ENCODE measurements around the gene PRKCA. TPM values are rescaled to one million over a fixed set of nuclear protein-coding genes. Genes with fewer than 3 reads are reported as not detected.

Gene PRKCA
- total RNA-seq, 1 experiment from 2014 or later, result 29.6 TPM

DNA sequence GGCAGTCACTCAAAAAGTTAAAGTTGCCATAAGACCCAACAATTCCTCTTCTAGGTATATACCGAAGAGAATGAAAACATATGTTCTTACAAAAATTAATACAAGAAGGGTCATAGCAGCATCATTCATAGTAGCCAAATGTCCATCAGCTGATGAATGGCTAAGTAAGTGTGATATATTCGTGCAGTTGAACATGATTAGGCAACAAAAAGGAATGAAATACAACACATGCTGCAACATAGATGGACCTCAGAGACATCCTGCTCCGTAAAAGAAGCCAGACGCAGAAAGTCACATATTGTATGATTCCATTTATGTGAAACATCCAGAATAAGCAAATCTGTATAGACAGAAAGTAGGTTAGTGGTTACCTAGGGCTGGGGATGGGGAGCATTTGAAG is 303.1 kb downstream of the PRKCA start:
- peaks cover 13% of the 10 kb centered on the region for H3K4me1 Mint-ChIP-seq (ENCODE audit: low read depth, unreplicated experiment)
- H3K27me3 Mint-ChIP-seq (ENCODE audit: insufficient read depth, unreplicated experiment), result no peaks in the 10 kb centered on the region
- Histone ChIP-seq H3K4me1 (peaks cover 19% of the 10 kb centered on the region), H3K27me3 (replicated peaks; ENCODE audit: control insufficient read depth, insufficient read depth, low read length) (no peaks in the 10 kb centered on the region), H3K36me3 (ENCODE audit: control insufficient read depth, insufficient read depth, low read length) (no peaks in the 10 kb centered on the region), H3K9me3 (0 out of 2 replicates have a peak, but pooled peaks cover 6% of the 10 kb centered on the region), H3K4me3 (ENCODE audit: low read depth, low read length) (no peak overlapping the region)
- no peak for DNase-seq
- intact Hi-C loops (cut with micrococcal nuclease; ENCODE audit: unreplicated experiment), result no loop called here
- ChIA-PET CTCF (interaction anchor here (0.7 kb wide), 1 partner anchor 25 kb away, joined by 3 read pairs; no protein-coding TSS in a partner anchor), POLR2A (no interaction called here)
- BruUV-seq (replicated peaks), result no TSS peak
- no peak overlapping the region for H3K4me3 Mint-ChIP-seq (ENCODE audit: unreplicated experiment)
- H3K36me3 Mint-ChIP-seq (ENCODE audit: insufficient read depth, unreplicated experiment), result peaks cover 6% of the 10 kb centered on the region
- H3K27ac Mint-ChIP-seq (ENCODE audit: unreplicated experiment), result no peak overlapping the region
- TF ChIP-seq, protein P1, sequence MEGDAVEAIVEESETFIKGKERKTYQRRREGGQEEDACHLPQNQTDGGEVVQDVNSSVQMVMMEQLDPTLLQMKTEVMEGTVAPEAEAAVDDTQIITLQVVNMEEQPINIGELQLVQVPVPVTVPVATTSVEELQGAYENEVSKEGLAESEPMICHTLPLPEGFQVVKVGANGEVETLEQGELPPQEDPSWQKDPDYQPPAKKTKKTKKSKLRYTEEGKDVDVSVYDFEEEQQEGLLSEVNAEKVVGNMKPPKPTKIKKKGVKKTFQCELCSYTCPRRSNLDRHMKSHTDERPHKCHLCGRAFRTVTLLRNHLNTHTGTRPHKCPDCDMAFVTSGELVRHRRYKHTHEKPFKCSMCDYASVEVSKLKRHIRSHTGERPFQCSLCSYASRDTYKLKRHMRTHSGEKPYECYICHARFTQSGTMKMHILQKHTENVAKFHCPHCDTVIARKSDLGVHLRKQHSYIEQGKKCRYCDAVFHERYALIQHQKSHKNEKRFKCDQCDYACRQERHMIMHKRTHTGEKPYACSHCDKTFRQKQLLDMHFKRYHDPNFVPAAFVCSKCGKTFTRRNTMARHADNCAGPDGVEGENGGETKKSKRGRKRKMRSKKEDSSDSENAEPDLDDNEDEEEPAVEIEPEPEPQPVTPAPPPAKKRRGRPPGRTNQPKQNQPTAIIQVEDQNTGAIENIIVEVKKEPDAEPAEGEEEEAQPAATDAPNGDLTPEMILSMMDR (IDR thresholded peaks at IDR 0.05; ENCODE audit: insufficient read depth in 1 of 2, low read depth in 1 of 2, low read length in 1 of 2, severe bottlenecking in 1 of 2, unreplicated experiment in 1 of 2), result no peak
- peaks cover 18% of the 10 kb centered on the region for H3K9me3 Mint-ChIP-seq (ENCODE audit: unreplicated experiment)

DNA sequence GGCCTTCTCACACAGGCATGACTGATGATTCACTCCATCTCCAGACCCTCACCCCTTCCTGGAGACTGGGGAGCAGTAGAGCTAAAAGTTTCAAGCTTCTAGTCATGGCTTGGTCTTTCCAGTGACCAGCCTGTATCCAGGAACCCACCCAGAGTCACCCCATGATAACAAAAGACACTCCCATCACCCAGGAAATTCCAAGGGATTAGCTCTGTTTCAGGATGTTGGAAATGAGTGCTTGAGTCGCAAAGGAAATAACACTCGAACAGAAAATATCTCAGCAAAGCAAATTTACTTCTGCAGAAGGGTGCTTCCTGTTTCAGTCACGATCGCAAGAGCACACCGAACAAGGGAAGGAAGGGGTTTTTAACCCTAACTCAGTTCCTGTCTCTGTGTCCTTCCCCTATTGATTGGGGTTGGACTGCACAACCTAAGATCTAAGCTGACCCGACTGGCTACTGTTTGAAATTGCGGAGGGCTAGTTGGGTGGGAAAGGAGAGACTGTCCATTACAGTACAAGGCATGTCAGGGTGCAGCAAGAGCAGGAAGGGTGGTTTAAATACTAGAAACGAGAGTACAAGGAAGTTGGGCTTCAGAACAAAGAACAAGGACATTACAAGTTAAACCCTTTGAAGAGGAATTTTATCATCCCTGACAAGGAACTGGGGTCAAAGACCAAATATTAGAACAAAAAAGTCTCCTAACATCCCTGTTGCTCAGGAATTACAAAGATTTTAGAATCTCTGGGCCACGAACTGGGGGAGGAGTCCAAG is 308.1 kb downstream of the PRKCA start:
- H3K4me1 Mint-ChIP-seq (ENCODE audit: low read depth, unreplicated experiment), result peaks cover 17% of the 10 kb centered on the region
- TF ChIP-seq, protein P1 (IDR thresholded peaks at IDR 0.05; ENCODE audit: insufficient read depth in 1 of 2, low read depth in 1 of 2, low read length in 1 of 2, severe bottlenecking in 1 of 2, unreplicated experiment in 1 of 2), result no peak
- ChIA-PET POLR2A (interaction anchor here (1.3 kb wide), 1 partner anchor 10 kb away, joined by 4 read pairs; no protein-coding TSS in a partner anchor), CTCF (interaction anchor here (0.6 kb wide), 1 partner anchor 1510 kb away, joined by 5 read pairs; no protein-coding TSS in a partner anchor)
- intact Hi-C loops (cut with micrococcal nuclease; ENCODE audit: unreplicated experiment), result no loop called here
- peaks cover 30% of the 10 kb centered on the region for H3K9me3 Mint-ChIP-seq (ENCODE audit: unreplicated experiment)
- Histone ChIP-seq H3K9me3 (0 out of 2 replicates have a peak, but pooled peaks cover 13% of the 10 kb centered on the region), H3K4me1 (peaks cover 21% of the 10 kb centered on the region), H3K36me3 (ENCODE audit: control insufficient read depth, insufficient read depth, low read length) (no peaks in the 10 kb centered on the region), H3K4me3 (ENCODE audit: low read depth, low read length) (no peak overlapping the region), H3K27me3 (replicated peaks; ENCODE audit: control insufficient read depth, insufficient read depth, low read length) (no peaks in the 10 kb centered on the region)
- peak overlapping the region; percentile 71 for H3K27ac Mint-ChIP-seq (ENCODE audit: unreplicated experiment)
- BruUV-seq (replicated peaks), result no TSS peak
- peak overlapping the region; percentile 58 for H3K4me3 Mint-ChIP-seq (ENCODE audit: unreplicated experiment)
- peaks cover 6% of the 10 kb centered on the region for H3K36me3 Mint-ChIP-seq (ENCODE audit: insufficient read depth, unreplicated experiment)
- peak in 1 of 2 experiments; percentile 22 for DNase-seq
- no peaks in the 10 kb centered on the region for H3K27me3 Mint-ChIP-seq (ENCODE audit: insufficient read depth, unreplicated experiment)

DNA sequence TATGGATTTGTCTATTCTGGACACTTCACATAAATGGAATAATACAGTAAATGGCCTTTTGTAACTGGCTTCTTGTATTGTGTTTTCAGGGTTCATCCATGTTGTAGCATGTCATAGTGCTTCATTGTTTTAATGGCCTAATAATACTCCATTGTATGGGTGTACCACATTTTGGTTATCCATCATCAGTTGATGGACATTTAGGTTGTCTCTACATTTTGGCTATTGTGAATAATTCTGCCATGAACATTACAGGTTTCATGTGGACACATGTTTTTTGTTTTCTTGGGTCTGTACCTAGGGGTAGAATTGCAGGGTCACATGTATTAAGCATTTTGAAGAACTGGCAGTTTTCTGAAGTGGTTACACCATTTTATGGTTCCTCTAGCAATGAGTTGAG is 309.0 kb downstream of the PRKCA start:
- Histone ChIP-seq H3K9me3 (0 out of 2 replicates have a peak, but pooled peaks cover 13% of the 10 kb centered on the region), H3K36me3 (ENCODE audit: control insufficient read depth, insufficient read depth, low read length) (no peaks in the 10 kb centered on the region), H3K4me3 (ENCODE audit: low read depth, low read length) (no peak overlapping the region), H3K4me1 (peaks cover 21% of the 10 kb centered on the region), H3K27me3 (replicated peaks; ENCODE audit: control insufficient read depth, insufficient read depth, low read length) (no peaks in the 10 kb centered on the region)
- H3K27me3 Mint-ChIP-seq (ENCODE audit: insufficient read depth, unreplicated experiment), result no peaks in the 10 kb centered on the region
- no peak overlapping the region for H3K4me3 Mint-ChIP-seq (ENCODE audit: unreplicated experiment)
- intact Hi-C loops (cut with micrococcal nuclease; ENCODE audit: unreplicated experiment), result no loop called here
- H3K27ac Mint-ChIP-seq (ENCODE audit: unreplicated experiment), result peak overlapping the region; percentile 71
- no TSS peak for BruUV-seq (replicated peaks)
- ChIA-PET CTCF (no interaction called here), POLR2A (no interaction called here)
- peaks cover 30% of the 10 kb centered on the region for H3K9me3 Mint-ChIP-seq (ENCODE audit: unreplicated experiment)
- DNase-seq, result no peak
- peaks cover 17% of the 10 kb centered on the region for H3K4me1 Mint-ChIP-seq (ENCODE audit: low read depth, unreplicated experiment)
- H3K36me3 Mint-ChIP-seq (ENCODE audit: insufficient read depth, unreplicated experiment), result peaks cover 6% of the 10 kb centered on the region
- TF ChIP-seq, protein P1 (IDR thresholded peaks at IDR 0.05; ENCODE audit: insufficient read depth in 1 of 2, low read depth in 1 of 2, low read length in 1 of 2, severe bottlenecking in 1 of 2, unreplicated experiment in 1 of 2), result no peak

All from Caco-2 (cell line).